GM12878 (cell line): ENCODE results near the gene USF1. TPM values are rescaled to one million over a fixed set of nuclear protein-coding genes. Genes with fewer than 3 reads are reported as not detected.

ENCODE experiments used
- BRCA1 ChIP-seq: IDR thresholded peaks from 2 replicates; pipeline ENCODE4 v1.6.1; 2011; ENCODE audit warnings: low read depth, low read length, improper control_type of control experiment
- CBX5 ChIP-seq: sonication (generic); IDR thresholded peaks from 2 replicates; pipeline ENCODE4 v1.6.1; 2016; ENCODE audit warnings: low read depth, moderate library complexity, mild to moderate bottlenecking, inconsistent platforms
- CREM ChIP-seq: IDR thresholded peaks from 2 replicates; pipeline ENCODE4 v1.6.1; 2014; ENCODE audit warnings: antibody characterized with exemption, low read depth
- FOS ChIP-seq: IDR thresholded peaks from 3 replicates; pipeline ENCODE4 v1.6.1; 2011; ENCODE audit warnings: borderline replicate concordance; ENCODE audit not compliant: insufficient read length; ENCODE audit errors: extremely low read depth
- HDGF ChIP-seq: fragments of 450-650 bp; IDR thresholded peaks from 2 replicates; pipeline ENCODE4 v1.6.1; 2016; ENCODE audit warnings: antibody characterized with exemption
- IKZF1 ChIP-seq: fragments of 450-650 bp; conservative IDR thresholded peaks from 2 replicates; pipeline ENCODE4 v1.6.1; 2017; ENCODE audit warnings: antibody characterized with exemption, mild to moderate bottlenecking
- MAX ChIP-seq: IDR thresholded peaks from 2 replicates; pipeline ENCODE4 v1.6.1; 2012; ENCODE audit warnings: low read depth, low read length, improper control_type of control experiment
- MEF2A ChIP-seq: IDR thresholded peaks from 2 replicates; pipeline ENCODE4 v1.6.1; 2011; ENCODE audit warnings: low read depth, mild to moderate bottlenecking, low read length, moderate library complexity; ENCODE audit not compliant: insufficient read depth
- NFYA ChIP-seq: IDR thresholded peaks from 2 replicates; pipeline ENCODE4 v1.6.1; 2011; ENCODE audit warnings: low read depth, mild to moderate bottlenecking, low read length, improper control_type of control experiment, borderline replicate concordance
- PKNOX1 ChIP-seq: fragments of 450-650 bp; IDR thresholded peaks from 2 replicates; pipeline ENCODE4 v1.6.1; 2016; ENCODE audit warnings: mild to moderate bottlenecking
- PML ChIP-seq: IDR thresholded peaks from 2 replicates; pipeline ENCODE4 v1.6.1; 2012; ENCODE audit warnings: low read length, inconsistent platforms
- POLR2AphosphoS2 ChIP-seq: IDR thresholded peaks from 2 replicates; pipeline ENCODE4 v1.6.1; 2011; ENCODE audit warnings: low read depth, mild to moderate bottlenecking, low read length, improper control_type of control experiment, moderate library complexity
- PRDM15 ChIP-seq: fragments of 450-650 bp; formaldehyde crosslinking; IDR thresholded peaks from 2 replicates; pipeline ENCODE4 v1.4.0; 2020; ENCODE audit warnings: mild to moderate bottlenecking, moderate library complexity
- RAD51 ChIP-seq: fragments of 450-650 bp; IDR thresholded peaks from 2 replicates; pipeline ENCODE4 v1.6.1; 2016; ENCODE audit warnings: moderate library complexity, mild to moderate bottlenecking, inconsistent platforms
- RELB ChIP-seq: fragments of 450-650 bp; IDR thresholded peaks from 2 replicates; pipeline ENCODE4 v1.6.1; 2017; ENCODE audit warnings: low read depth, mild to moderate bottlenecking, moderate library complexity
- RFX5 ChIP-seq: IDR thresholded peaks from 2 replicates; pipeline ENCODE4 v1.6.1; 2011; ENCODE audit warnings: low read depth, low read length, improper control_type of control experiment
- SKIL ChIP-seq: fragments of 450-650 bp; IDR thresholded peaks from 2 replicates; pipeline ENCODE4 v1.6.1; 2017; ENCODE audit warnings: mild to moderate bottlenecking, low read depth, inconsistent platforms; ENCODE audit not compliant: poor library complexity, severe bottlenecking
- SMAD5 ChIP-seq: IDR thresholded peaks from 2 replicates; pipeline ENCODE4 v1.6.1; 2016; ENCODE audit warnings: antibody characterized with exemption, low read depth
- SMC3 ChIP-seq: IDR thresholded peaks from 2 replicates; pipeline ENCODE4 v1.6.1; 2011; ENCODE audit warnings: low read length, improper control_type of control experiment, borderline replicate concordance
- SPI1 ChIP-seq: IDR thresholded peaks from 2 replicates; pipeline ENCODE4 v1.6.1; 2011; ENCODE audit warnings: low read depth, mild to moderate bottlenecking, low read length, moderate library complexity, borderline replicate concordance; ENCODE audit not compliant: insufficient read depth
- TAF1 ChIP-seq: IDR thresholded peaks from 2 replicates; pipeline ENCODE4 v1.6.1; 2011; ENCODE audit warnings: mild to moderate bottlenecking, low read depth, low read length, borderline replicate concordance
- polyA plus RNA-seq, 11 experiments: library from polyadenylated mRNA; depleted of rRNA in 4 of 11; unstranded in 6 of 11; stranded (reverse) in 5 of 11; fragments of >200 nt; fragmentation: Nextera tagmentation in 4 of 11; fragmentation: Illumina TruSeq in 1 of 11; extraction: Ambion mirVana in 4 of 11; extraction: Trizol in 1 of 11; gene quantifications; 1 replicate in 1 of 11; 2 replicates in 10 of 11; pipeline versions ENCODE4 v1.2.1 to v1.2.3, GENCODE V29; 2011 to 2016; ENCODE audit warnings: inconsistent platforms in 2 of 11, missing spikeins in 2 of 11, low read depth in 1 of 11
- total RNA-seq, 4 experiments: library from RNA; depleted of rRNA in 3 of 4; stranded (reverse); fragments of >200 nt in 3 of 4; fragmentation: Illumina TruSeq in 1 of 4; extraction: Trizol in 1 of 4; gene quantifications; 2 replicates each; pipeline versions ENCODE4 v1.2.1 to v1.2.3, GENCODE V29; 2013 to 2021

Gene USF1
- total and polyA plus RNA-seq, 10 of the 15 experiments (the other 5 are each of a cell fraction or from before 2014, with no cell fraction given), result 9.4 to 92.1 (median 53.5) TPM

- TF ChIP-seq PML (peak; percentile 46; the same call in 1 of the 2 replicates), SKIL (peak; percentile 35), PKNOX1 (peak; percentile 96), NFYA (peak; percentile 61; the same call in 1 of the 2 replicates), CREM (peak; percentile 42; the same call in 1 of the 2 replicates), FOS (peak; percentile 62), SPI1 (peak; percentile 61; the same call in 1 of the 2 replicates), SMC3 (0 out of 2 replicates have a peak, but pooled peaks have one; percentile 0), HDGF (peak; percentile 43; the same call in 1 of the 2 replicates), CBX5 (no peak), POLR2AphosphoS2 (peak; percentile 61; the same call in 1 of the 2 replicates), IKZF1 (peak; percentile 60), RELB (peak; percentile 63), MAX (no peak), RFX5 (peak; percentile 80), BRCA1 (no peak), PRDM15 (CRISPR knock-in tag) (no peak), MEF2A (no peak), SMAD5 (peak; percentile 61; the same call in 1 of the 2 replicates), TAF1 (0 out of 2 replicates have a peak, but pooled peaks have one; percentile 2), RAD51 (no peak)
Measured at GRCh38 chr1:161021165-161021969, 24.4 kb downstream of the USF1 start (continued).
